HG03442 (cell line): ENCODE results near the gene DPH7.
"Not testable (repeated sequence)": the region's sequence is repeated elsewhere in the genome, so short reads cannot be mapped to it uniquely, and the experiment has no call there.

Experiments
- ATAC-seq: cut with Tn5 transposase; IDR thresholded peaks from one replicate; pipeline ENCODE4 v1.9.1; 2021; ENCODE audit warnings: mild to moderate bottlenecking, moderate library complexity; ENCODE audit not compliant: unreplicated experiment

The DPH7 gene

DNA sequence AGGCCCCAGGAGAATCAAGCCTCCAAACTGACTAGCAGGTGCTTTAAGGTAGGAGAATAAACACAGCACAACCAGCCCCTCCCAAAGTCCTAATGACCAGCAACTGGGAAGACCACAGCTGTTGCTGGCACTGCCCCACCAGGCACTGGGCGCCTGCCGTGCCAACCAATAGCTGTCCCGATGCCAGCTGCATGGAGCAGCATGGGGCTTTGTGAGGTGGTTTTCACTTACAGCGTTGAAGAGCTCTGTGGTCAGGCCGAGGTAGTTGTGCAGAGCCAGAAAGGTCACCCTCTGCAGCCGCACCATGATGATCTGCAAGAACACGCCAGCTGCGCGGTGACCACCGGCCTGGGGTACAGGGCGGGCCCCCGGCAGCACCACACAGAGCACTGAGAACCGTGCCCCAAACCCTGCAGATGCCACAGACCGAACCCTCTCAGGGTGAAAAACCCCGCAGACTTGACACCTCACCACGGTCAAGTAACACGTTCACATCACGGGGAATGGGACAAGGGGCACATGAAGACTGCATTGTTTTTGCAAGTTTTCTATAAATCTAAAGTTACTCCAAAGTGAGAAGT, 57.2 kb downstream of the DPH7 start:
- ATAC-seq = no peak

DNA sequence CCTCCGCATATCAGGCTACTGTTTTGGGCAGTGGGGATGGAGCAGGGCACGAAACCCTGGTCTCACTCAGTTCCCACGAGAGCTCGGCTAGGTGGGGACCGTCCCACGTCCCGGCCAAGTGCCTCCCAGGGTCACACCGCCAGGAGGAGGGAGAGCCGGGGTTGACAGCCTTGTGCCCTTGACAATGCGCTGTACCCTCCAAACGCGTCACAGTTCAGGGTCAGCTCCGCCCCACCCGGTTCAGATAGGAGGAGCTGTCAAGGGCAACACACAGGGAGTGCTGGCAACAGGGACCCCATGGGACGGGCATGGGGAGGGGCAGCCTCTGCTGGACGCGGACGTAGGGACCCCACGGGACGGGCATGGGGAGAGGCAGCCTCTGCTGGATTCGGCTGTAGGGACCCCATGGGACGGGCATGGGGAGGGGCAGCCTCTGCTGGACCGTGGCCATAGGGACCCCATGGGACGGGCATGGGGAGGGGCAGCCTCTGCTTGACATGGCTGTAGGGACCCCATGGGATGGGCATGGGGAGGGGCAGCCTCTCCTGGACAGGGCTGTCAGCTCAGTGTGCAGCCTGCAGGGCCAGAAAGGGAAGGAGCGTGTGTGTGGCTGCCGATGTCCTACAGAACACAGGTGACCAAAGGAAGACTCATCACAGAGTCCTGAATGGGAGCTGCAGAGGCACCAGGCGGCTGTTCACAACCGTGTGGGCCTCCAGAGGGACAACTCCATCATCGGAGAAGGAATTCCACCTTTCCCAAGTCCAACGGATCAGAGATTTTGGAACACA, 57.9 kb downstream of the DPH7 start:
- ATAC-seq = no peak

DNA sequence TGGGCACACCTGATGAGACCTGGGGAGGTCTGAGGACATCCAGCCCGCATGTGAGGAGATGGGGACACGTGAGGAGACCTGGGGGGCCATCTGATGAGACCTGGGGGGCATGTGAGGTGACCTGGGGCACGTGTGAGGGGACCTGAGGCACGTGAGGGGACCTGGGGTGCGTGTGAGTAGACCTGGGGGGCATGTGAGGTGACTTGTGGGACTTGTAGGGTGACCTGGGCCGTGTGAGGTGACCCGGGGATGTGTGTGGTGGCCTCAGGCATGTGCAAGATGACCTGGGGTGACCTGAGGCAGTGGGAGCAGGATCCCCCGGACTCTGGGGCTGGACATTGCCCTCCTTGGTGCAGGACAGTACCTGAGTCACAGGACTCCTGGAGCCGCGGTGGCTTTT, 59.2 kb downstream of the DPH7 start:
- ATAC-seq = no peak

DNA sequence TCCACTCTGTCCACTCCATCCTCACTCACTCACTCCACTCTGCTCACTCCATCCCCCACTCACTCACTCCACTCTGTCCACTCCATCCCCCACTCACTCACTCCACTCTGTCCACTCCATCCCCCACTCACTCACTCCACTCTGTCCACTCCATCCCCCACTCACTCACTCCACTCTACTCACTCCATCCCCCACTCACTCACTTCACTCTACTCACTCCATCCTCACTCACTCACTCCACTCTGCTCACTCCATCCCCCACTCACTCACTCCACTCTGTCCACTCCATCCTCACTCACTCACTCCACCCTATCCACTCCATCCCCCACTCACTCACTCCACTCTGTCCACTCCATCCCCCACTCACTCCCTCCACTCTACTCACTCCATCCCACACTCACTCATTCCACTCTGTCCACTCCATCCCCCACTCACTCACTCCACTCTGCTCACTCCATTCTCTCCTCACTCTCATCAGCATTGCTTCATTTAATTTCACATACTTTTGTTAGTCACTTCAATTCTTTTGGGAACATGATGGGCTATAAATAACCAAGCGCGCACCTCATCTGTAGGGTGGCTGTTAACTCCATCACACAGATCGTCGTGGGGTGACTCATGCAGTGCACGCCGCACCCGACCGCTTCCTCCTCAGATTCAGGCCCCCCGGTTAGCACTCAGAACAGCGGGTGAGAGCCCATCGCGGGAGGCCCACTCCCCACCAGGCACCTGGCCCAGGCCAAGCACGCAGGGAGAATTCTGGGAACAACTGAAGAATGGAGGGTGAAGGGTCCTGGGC, 59.9 kb downstream of the DPH7 start:
- not testable (repeated sequence) for ATAC-seq

DNA sequence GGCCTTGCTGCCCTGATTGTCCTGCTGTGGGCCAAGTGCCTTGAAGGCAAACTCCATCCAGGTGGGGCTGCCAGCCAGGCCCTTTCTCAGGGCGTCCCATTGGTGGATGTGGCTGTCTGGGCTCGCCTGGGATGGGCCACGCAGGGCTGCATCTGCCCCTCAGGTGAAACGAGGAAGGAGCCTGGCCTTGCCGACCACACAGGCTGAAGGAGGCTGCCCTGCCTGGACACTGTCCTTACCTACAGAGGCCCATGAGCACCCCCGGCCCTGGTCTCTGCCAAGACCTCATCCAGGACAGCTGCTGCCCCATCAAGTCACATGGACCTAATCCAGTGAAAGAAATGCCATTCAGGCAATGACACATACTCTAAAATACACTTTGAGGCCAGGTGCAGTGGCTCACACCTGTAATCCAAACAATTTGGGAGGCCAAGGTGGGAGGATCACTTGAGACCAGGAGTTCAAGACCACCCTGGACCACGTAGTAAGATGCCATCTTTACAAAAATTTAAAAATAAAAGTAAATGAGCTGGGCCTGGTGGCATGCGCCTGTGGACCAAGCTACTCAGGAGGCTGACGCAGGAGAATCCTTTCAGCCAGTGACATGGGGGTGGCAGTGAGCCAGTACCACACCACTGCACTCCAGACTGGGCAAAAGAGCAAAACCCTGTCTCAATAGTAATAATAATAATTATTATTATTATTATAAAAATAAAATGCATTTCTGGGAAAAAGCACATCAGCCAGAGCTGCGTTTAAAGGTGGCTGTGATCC, 62.4 kb downstream of the DPH7 start:
- ATAC-seq = no peak

DNA sequence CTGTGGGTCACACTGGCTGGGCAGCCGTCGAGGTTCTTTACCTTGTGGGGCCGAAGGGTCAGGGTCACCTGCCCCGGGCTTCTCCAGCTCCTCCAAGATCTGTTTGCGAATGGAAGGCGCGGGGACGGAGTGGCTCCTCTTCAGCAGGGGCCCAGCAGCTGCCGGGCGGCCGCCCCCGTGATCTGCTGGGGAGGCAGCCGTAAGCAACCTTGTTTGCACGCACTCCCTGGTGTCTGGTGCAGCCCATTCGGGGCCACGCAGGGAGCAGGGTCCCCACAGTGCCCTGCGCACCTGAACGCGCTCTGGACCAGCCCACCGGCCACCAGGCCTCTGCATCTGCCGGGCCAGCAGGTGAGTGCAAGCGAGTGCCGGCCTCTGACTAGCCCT, 63.4 kb downstream of the DPH7 start:
- no peak for ATAC-seq

DNA sequence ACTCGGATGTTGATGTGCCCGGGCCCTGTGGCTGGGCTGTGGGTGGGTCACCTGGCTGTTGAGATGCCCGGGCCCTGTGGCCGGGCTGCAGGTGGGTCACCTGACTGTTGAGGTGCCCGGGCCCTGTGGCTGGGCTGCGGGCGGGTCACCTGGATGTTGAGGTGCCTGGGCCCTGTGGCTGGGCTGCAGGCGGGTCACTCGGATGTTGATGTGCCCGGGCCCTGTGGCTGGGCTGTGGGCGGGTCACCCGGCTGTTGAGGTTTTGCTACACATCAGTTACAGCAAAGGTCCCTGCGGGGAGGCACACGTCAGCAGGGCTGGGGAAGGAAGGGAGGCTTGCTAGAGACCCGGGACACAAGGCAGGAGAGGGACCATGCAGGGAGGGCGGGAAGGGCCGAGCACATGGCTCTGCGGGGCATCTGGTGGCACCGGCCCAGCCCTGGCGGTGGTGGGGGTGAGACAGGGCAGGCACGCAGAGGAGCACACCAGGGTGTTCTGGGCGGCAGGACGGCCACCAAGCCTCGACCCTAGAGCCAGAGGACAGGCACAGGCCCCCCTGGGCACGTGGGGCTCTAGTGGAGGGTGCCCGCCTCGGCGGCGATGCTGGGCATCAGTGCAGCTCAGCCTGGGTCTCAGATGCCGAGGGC, 63.9 kb downstream of the DPH7 start:
- ATAC-seq = no peak

DNA sequence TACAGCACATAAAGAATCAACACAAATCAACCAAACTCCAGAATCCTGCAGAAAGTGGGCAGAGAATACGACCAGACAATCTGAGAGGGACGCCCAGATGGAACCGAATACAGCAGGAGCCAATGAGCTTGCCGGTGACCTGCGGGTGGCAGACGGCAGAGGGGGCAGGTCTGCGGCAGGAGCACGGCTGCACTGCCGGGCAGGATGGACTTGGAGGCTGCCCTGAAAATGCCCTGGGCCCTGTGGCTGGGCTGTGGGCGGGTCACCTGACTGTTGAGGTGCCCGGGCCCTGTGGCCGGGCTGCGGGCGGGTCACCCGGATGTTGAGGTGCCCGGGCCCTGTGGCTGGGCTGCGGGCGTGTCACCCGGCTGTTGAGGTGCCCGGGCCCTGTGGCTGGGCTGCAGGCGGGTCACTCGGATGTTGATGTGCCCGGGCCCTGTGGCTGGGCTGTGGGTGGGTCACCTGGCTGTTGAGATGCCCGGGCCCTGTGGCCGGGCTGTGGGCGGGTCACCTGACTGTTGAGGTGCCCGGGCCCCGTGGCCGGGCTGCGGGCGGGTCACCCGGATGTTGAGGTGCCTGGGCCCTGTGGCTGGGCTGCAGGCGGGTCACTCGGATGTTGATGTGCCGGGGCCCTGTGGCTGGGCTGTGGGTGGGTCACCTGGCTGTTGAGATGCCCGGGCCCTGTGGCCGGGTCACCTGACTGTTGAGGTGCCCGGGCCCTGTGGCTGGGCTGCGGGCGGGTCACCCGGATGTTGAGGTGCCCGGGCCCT, 64.7 kb downstream of the DPH7 start:
- not testable (repeated sequence) for ATAC-seq

DNA sequence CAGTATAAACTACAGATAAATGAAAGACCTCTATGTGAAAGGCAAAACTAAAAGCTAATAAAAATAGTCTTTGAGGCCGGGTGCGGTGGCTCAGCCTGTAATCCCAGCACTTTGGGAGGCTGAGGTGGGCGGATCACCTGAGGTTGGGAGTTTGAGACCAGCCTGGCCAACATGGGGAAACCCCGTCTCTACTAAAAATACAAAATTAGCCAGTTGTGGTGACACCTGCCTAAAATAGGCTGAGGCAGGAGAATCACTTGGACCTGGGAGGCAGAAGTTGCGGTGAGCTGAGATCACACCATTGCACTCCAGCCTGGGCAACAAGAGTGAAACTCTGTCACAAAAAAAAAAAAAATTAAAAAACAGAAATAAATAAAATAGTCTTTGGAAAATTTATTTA, 65.6 kb downstream of the DPH7 start:
- not testable (repeated sequence) for ATAC-seq

DNA sequence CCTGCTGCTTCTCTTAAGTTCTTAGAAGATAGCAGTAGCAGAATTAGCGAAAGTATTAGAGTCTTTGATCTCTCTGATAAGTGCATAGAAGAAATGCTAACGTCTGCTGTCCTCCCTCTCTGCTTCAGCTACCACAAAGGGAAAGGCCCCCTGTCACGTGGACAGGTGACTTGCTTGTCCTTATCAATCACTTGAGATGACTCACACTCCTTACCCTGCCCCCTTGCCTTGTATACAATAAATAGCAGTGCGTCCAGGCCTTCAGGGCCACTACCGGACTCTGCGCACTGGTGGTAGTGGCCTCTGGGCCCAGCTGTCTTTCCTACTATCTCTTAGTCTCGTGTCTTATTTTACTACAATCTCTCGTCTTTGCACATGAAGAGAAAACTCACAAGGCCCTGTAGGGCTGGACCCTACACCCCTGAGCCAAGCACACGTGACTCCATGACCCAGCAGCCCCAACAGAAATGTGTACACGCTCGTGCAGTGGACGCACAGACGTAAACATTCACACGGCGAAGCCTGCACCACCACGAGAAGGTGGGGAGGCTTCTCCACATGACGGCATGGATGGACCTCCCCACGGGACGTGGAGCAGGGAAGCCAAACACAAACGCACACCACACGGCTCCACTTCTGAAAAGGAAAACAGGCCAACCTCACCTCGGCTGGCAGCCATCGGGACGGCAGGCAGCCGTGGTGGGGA, 66.8 kb downstream of the DPH7 start:
- no peak for ATAC-seq

DNA sequence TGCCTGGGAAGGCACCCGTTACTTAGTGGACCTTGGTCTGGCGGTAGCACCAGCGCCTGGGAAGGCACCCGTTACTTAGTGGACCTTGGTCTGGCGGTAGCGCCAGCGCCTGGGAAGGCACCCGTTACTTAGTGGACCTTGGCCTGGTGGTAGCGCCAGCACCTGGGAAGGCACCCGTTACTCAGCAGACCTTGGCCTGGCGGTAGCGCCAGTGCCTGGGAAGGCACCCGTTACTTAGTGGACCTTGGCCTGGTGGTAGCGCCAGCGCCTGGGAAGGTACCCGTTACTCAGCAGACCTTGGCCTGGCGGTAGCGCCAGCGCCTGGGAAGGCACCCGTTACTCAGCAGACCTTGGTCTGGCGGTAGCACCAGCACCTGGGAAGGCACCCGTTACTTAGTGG, 67.6 kb downstream of the DPH7 start:
- ATAC-seq = not testable (repeated sequence)

DNA sequence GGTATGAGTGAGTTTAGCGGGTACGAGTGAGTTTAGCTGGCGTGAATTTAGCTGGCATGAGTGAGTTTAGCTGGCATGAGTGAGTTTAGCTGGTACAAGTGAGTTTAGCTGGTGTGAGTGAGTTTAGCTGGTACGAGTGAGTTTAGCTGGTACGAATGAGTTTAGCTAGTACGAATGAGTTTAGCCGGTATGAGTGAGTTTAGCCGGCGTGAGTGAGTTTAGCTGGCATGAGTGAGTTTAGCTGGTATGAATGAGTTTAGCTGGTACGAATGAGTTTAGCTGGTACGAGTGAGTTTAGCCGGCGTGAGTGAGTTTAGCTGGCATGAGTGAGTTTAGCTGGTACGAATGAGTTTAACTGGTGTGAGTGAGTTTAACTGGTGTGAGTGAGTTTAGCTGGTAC, 69.5 kb downstream of the DPH7 start:
- no peak for ATAC-seq

DNA sequence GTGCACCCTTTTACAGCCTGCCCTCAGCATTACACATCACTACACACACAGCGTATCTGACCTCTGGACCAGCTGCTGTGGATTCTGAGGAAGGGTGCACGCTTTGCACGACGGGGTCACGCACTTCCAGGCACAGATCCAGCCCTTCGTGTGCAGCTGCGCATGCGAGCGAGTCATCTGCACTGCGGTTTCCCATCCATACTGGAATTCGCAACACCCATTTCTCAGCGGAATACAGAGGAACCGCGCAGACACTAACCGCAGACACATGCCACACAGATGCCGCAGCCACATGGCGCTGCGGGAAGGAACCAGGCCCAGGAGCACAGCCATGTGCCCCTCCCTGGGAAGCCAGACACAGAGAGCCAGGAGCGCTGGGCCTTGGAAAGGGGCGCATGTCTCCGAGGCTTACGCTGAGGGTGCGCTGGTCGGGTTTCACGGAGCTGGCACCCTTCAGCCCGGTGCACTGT, 72.0 kb downstream of the DPH7 start:
- no peak for ATAC-seq

DNA sequence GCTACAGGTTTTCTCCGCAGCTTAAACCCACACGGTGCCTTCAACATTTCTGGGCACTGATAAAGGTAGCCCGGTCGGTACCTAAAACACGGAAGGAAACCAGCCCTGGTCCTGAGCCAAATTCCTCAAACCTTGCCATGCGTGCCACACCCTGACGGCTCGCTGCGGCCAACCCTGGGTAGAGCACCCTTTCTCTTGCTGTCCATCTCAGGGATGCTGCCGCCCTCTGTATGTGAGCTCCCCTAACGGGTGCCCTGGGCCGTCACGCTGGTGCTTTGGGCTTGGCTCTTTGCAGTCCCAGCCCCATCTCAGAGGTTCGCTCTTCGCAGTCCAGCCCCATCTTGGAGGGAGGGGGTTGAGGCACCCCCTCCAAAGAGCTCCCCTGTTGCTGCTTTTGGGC, 72.5 kb downstream of the DPH7 start:
- ATAC-seq = no peak

DNA sequence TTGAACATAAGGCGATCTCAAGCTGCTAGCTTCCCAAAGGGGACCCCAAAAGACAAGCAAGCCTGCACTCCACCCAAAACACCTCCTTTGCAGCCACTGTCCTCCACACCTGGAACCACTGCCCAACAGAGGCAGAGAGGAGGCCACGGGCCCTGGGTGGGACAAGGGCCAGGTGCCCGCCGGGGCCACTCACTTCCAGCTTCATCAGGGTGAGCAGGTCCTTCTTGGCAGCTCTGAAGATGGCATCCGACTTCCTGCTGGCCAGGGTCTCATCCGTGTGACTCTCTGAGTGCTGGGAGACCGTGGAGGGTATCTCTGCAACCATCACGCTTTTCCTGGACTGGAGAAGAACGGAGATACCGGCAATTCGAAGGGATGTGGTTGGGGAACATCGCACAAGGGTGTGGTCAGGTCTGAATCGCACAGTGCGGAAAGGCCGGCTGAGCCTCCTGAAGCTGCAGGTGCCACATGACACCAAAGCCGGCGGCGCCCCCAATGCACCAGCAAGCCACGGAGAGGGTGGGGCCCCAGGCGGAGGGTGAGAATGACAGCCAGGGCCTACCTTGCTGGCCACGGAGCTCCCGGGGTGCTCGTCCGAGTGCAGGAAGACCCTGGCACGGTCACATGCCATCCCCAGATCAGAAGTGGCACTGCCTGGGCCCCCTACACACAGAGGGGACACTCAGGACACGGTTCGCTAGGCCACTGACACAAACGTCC, 73.1 kb downstream of the DPH7 start:
- no peak for ATAC-seq
